NT2/D1 (cell line): ENCODE data around the gene TRAM2.

Experiments used
- SUZ12 ChIP-seq: IDR thresholded peaks from 2 replicates; pipeline ENCODE4 v1.6.1; 2011; ENCODE audit not compliant: insufficient read length, insufficient read depth; ENCODE audit errors: extremely low read depth
- YY1 ChIP-seq: IDR thresholded peaks from 2 replicates; pipeline ENCODE4 v1.6.1; 2011; ENCODE audit not compliant: insufficient read length, insufficient read depth

- TF ChIP-seq YY1 (no peak), SUZ12 (no peak)
These were observed 74.4 kb downstream of the TRAM2 start for GRCh38 chr6:52502306-52503029.
